GM19455 (cell line): ENCODE results near the gene NAB1.
"Not testable (repeated sequence)": the region's sequence is repeated elsewhere in the genome, so short reads cannot be mapped to it uniquely, and the experiment has no call there.

Source experiments
- ATAC-seq: cut with Tn5 transposase; IDR thresholded peaks from one replicate; pipeline ENCODE4 v1.9.1; 2021; ENCODE audit not compliant: unreplicated experiment

Gene NAB1, protein sequence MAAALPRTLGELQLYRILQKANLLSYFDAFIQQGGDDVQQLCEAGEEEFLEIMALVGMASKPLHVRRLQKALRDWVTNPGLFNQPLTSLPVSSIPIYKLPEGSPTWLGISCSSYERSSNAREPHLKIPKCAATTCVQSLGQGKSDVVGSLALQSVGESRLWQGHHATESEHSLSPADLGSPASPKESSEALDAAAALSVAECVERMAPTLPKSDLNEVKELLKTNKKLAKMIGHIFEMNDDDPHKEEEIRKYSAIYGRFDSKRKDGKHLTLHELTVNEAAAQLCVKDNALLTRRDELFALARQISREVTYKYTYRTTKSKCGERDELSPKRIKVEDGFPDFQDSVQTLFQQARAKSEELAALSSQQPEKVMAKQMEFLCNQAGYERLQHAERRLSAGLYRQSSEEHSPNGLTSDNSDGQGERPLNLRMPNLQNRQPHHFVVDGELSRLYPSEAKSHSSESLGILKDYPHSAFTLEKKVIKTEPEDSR

DNA sequence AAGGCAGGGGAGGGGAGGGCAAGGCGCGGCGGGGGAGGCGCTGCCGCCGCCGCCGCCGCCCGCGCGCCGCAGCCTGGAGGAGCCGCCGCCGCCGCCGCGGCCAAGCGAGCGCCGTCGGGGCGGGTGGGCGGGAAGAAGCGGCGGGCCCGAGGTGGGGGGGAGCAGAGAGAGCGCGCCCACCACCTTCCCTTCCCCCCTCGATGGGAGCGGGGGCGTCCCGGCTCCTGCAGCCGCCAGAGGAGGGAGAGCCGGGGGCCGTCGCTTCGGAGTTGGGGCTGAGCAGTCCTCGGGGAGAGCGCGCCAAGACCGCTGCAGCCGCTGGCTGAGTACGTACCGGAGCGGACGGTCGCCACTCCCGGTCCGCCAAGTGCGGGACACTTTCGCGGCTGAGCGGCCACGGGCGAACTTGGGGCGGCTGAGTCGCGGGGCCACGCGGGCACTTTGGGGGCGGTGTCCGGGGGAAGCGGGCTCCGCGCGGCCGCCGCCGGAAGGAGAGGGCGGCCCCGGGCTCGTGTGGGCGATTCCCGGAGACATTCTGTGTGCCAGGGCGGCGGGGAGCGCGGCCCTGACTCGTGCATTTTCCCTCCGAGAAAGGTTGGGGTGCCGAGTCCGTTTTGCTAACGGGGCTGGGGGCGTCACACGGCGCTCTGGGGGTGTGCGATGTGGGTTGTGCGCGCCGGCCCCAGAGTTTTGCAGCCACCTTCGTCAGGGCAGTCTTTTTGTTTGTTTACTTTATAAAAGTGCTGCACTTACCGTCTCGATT is at the start of gene NAB1:
TSS of gene NAB1 (plus strand) at position 49 of the 763 bp plus-strand sequence. CDS start 10,094 bp downstream, outside the sequence.
- peak; percentile 56 for ATAC-seq

DNA sequence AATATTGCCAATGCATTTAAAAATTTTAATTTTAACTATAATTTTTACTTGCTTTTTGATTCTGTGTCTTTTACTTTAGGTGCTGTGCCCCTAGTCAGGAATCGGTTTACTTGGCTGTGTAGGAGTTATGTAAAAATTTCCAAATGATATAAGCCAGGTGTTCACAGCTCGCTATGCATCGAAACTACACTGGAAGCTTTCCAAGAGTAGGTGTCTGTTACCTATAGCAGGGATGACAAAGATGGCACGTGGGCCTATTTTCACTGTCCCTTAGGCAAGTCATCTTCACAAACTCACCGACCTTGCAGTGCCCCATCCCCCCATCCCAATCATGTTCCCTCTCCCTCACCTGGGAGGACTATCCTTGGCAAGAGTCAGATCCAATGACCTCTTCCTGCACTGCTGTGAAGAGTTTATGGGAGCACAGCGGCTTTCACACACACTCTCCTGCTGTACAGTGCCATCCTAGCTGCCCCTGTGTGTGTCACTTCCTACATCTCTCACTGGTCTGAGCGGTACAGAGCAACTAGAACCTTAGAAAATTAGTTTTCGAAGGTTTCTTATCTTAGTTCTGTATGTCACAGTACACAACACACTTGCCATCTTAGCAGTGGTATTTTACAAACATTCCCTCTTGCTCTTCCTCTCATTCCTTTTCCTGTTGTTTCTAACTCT is 49.2 kb upstream of the NAB1 start:
- no peak for ATAC-seq

DNA sequence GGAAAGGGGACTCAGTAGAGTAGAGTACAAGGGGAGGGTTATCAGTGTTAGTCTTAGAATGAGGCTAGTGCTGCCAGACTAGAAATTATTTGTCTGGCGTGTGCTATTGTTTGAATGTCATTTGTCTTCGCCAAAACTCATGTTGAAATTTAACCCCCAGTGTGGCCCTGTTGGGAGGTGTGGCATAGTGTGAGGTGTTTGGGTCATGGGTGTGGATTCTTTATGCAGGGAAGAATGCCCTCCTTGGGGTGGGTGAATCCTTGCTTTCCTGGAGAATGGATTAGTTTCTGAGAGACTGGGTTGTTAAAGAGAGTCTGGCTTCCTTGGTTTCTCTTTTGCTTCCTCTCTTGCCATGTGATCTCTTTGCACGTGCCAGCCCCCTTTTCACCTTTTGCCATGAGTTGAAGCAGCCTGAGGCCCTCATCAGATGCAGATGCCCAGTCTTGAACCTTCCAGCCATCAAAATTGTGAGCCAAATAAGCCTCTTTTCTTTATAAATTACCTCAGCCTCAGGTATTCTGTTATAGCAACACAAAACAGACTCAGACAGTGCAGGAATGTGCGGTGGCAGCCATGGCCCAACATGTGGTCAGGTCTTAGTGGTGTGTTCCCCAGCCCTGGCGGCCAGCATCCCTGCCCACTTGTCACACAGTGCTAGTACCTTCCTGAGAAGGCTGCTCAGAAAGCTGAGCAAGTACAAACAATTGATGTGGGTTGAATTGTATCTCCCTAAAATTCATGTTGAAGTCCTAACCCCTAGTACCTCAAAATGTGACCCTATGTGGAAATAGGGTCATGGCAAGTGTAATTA is 48.4 kb upstream of the NAB1 start:
- ATAC-seq = no peak

DNA sequence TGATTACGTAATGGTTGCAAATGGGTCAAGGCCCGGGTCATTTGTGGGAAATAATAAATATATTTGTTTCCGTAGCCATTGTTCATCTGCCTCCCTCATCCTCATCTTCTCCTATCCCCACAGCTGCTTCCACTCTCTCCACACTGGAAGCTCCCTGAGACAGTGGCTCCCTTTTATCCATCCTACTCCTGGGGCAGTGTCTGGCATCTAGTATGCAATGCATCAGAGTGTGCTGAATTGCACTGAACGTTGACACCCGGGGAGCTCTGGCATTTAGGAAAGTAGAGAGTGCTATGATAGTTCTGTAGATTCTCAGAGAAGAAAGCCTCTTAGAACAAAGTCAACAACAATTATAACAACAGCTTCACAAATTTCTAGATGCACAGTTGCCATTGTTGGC is 45.5 kb upstream of the NAB1 start:
- no peak for ATAC-seq

DNA sequence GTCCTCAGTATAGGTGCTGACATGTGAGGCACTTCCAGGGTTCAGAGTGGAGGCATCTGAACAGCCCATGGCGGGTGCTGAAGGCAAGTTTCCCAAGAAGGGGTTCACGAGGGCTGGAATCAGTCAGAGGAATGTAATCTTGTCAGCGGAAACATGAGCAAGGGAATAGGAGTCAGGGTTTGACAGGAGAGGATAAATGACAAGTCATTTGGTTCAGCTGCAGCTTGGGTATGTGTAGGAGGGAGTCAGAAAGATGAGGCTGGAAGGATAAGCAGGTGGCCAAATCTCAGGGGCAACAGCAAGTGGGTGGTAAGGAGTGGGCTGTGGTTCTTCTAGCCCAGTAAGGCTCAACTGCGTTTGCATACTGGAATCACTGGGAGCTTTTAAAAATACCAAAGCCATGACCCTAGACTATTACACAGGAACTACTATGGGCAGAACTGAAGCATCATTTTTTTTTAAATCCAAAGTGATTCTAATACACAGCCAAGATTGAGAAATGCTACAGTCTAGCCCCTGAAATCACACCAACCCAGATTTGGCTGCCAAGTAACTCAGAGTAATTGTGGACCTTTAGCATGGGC is 41.8 kb upstream of the NAB1 start:
- ATAC-seq = no peak

DNA sequence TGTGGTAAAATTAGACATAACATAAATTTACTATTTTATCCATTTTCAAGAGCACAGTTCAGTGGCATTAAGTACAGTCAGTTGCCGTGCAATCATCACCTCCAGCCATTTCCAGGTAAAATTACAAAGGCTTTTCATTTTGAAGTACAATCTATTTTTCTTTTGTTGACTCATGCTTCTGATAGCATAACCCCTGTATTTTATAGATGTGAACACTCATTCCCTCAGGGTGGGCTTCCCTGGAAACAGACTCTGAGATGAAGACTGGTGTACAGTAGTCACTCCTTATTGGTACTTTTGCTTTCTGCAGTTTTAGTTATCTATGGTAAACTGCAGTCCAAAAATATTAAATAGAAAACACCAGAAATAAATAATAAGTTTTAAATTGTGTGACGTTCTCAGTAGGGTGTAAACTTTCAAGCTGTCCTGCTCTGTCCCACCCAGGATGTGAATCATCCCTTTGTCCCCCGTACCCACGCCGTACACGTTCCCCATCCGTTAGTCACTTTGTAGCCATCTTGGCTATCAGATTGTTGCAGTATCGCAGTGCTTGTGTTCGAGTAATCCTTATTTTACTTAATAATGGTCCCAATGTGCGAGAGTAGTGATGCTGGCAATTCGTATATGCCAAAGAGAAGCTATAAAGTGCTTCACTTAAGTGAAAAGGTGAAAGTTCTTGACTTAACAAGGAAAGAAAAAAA is 41.1 kb upstream of the NAB1 start:
- ATAC-seq = no peak

DNA sequence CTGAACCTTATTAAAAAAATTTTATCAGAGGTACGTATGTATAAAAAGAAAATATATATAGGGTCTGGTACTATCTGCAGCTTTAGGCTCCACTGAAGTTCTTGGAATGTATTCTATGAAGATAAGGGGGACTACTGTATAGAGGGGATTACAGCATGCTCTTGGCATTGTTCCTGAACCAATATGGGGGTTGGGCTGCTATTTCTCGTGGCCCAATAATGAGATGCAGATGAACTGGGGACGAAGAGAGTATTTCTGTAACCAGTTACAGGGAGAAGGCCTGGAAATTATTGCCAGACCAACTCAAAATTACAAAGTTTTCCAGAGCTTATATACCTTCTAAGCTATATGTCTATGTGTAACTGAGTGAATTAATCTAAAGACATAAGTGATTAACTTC is 40.0 kb upstream of the NAB1 start:
- not testable (repeated sequence) for ATAC-seq

DNA sequence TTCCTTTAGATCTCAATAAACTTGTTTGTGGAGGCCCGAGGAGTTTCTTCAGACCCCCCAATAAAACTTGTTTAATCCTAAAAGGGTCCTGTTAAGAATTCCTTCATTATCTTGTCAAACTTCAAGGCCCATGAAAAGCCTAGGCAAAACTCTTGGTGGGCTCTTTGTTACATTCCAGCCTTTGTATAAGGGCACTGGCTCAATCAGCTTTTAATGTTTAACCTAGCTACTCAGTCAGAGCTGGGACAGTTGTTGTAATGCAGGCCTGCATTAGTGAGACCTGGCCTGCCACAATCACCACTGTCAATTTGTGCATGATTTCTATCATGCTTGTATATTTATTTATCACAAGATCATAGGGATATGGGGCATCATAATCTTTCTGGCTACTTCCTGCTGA is 39.5 kb upstream of the NAB1 start:
- not testable (repeated sequence) for ATAC-seq

DNA sequence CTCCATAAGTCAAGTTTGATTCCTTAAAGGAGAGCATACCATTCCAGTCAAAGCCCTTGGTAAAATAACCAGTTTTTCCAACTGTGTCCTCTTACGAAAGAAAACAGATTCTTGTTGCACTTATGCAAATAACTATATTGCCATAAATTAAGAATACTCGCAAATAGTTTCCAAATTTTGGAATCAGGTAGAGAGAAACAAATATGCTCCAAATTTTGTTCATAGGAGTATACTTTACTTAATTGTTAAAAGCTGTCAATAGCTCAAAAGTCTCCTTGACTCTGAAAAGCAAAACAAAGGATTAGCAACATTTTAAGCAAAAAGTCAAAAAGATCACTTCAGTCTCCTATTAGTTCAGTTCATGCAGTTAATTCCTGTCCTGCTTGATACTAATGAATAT is 38.4 kb upstream of the NAB1 start:
- not testable (repeated sequence) for ATAC-seq

DNA sequence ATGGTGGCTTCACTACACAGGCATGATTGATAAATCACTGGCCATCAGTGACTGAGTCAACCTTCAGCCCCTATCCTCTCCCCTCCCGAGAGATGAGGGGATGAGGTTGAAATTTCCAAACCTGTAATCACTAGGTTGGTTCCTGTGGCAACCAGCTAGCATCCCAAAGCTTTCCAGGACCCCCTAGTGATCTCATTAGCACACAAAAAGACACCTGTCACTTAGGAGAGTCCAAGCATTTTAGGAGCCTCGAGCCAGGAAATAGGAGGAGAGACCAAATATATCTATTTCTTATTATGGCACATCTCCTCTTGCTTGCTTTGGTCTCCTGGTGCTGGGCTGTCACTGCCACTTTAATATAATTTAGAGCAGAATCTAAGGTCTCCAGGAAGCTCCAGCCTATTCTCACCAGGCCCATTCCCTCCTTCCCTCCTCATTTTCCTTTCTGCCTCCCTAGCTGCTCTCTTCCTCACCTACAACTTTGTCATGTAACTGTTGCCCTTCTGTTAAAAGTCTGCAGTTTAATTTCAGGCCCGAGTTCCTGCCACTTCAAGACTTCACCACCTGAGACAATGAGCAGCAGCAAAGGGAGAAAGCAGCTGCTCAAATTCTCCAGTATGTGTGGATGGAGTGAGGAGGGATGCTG is 33.2 kb upstream of the NAB1 start:
- no peak for ATAC-seq

DNA sequence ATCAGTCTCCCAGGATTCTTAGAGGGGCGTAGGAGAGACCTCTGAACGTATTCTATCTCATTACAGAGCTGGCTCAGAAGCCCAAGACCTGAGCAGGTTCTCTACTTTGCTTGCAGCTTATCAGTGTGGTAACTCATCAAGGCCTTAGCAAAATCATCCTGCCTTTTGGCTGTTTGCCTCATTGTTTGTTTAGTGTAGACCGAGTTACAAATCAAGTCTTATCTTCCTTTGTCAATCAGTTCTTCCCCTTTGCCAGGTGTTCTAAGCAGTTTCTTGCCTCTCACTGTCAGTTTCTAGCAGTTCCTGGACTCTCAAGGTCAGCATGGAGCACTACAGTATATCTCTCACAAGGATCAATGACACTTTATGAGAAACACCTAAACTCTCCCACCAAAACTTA is 30.9 kb upstream of the NAB1 start:
- no peak for ATAC-seq

DNA sequence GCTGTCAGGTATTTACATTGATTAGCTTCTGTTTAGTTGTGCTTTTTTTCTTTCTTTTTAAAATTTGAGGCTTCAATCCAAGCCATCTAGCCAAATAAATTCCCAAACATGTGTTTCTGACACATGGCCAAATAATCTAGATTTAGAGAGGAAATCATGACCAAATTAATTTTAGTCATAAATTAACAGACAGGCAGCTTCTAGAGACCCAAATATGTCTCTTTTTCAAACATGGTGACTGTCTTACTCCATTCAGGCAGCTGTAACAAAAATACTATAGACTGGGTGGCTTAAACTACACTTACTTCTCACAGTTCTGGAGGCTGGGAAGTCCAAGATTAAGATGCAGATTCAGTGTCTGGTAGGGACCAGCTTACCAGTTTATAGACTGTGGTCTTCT is 23.2 kb upstream of the NAB1 start:
- ATAC-seq = no peak

DNA sequence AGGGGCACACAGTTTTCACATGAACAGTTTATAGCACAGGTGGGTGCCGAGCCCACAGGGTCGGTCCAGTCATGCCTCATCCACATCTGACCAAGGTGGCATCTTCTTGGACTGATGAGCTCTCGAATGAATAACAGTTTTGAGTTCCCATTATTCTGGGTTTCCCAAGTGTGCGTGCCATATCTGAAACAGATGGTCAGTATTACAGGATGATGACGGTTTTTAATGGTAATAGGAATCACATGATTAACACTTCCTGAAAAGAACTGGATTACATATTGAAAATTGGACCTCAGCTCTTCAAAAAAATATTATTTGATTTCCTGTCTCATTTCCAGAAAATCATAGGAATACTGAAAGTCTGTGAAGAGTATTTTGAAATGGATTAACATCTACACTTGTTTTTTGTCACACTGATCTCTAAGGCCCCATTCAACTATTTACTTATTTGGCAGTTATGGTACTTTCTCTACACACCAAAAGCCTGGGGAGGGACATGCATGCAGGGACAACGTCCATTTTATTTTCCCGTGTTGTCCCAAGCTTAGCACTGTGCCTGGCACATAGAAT is 22.2 kb upstream of the NAB1 start:
- no peak for ATAC-seq

DNA sequence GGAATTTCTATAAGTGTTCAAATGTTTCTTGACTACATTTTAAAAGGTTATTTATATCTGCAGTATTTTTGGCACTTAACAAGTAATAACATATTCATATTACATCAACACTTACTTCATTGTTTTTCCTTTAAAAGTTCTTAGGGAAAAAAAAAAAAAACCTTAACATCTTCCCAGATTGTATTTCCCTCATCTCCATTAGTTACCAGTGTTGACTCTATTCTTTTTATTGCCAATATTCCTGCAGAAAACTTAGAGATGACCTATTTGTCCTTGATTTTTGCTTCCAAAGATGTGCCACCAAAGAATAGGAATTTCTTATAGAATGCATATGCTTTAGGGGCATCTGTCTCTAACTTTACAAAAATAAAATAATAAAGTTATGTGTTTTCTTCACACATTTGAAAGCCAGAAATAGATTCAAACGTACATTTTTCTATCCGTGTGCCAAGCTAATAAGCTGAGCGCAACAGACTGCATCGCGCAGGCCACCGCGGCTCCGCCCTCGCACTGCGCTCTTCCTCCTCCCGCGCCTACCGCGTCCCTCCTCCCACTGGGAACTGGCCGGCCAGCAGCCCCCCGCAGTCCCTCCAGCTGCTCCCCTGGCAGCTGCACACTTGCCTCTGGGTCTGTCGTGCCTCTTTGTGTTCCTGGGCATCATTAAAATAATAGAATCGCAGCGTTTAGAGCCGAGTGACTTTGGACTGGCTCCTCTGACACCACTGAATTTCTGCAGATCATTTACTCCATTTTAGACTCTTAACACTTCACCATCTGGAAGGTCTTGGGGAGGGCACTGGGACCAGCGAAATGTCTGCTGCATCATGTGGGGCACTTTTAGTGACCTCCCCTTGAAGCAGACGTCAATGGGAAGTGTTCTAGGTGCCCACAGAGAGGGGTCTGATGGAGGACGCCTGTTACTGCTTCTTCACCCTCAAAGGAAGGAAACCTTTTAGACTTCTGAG is 21.2 kb upstream of the NAB1 start:
- peak; percentile 80 for ATAC-seq

DNA sequence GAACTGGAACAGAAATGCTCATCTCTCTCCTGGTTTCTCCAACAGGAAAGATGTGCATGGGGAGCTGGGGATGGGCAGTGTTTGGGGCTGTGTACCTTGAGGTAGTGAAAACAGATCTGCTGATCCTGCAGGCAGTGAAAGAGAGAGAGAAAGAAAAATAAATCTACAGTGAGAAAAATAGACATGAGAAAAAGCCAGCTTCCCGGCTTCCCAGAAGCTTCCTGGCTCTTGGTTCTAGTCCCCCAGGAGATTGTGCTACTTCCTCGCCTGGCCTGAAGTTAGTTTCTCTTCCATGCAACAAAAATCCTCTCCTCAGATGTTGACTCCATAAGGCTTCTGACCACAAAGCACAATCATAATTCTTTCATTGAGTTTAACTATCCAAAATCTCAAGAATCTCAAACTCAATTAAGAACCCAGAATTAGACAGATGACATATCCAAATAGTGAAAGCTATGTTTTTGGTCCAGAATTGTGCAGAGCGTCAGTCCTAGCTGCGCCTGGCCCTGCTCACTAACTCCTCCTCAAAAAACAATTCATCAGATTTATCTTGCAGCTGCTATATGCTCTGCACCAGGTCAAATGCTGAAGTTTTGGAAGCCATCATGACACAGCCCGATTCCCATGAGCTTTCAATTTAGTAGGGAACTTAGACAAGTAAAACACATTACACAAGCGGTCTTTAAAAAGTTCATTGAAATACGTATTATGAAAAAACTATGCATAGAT is 20.1 kb upstream of the NAB1 start:
- no peak for ATAC-seq

DNA sequence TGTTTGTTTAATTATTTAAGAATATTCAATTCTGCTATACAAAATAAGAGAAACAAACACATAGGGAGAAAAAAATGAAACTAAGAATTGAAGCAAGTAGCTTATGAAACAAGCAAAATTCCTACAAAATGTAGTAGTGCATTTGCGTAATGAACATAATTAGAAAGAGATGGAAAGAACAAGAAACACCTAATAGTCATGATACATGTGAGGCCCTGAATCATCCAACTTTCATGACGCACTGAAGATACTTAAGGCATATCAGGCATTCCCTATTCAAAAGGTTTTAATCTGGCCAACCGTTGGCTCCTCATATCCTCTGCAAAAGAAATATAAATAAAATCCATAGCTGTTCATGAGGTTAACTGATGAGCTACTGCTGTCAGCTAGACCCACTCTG is 14.5 kb upstream of the NAB1 start:
- no peak for ATAC-seq

DNA sequence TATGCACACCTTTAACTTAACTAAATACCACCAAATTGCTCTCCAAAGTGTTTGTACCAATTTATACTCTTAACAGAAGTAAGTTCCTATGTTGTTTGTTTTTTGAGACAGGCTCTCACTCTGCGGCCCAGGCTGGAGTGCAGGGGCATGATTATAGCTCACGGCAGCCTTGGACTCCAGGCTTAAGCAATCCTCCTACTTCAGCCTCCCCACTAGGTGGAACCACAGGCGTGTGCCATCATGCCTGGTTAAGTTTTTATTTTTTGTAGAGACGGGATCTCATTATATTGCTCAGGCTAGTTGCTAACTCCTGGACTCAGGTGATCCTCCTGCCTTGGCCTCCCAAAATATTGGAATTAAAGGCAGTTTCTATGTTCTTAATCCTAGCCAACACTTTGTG is 13.1 kb upstream of the NAB1 start:
- ATAC-seq = no peak
